ENCODE data around the gene VEGFB. TPM values are rescaled to one million over a fixed set of nuclear protein-coding genes. Genes with fewer than 3 reads are reported as not detected.

Gene VEGFB
- total and polyA plus RNA-seq, 2 donors (not counting 3 experiments of a cell fraction or from before 2014, with no cell fraction given), result 19.3 to 98.1 TPM

GRCh38 chr11:64202992-64203391 lies 31.4 kb upstream of the VEGFB start:
- CTCF ChIA-PET, result interaction anchor here (1.4 to 11.5 kb wide), 5 partner anchors 10 to 100 kb away, joined by 4 to 413 read pairs (median 27); partner anchors contain the start of genes CATSPERZ, ESRRA, PLCB3 and STIP1
- POLR2A ChIA-PET, result no interaction called here
- FAIRE-seq, result no peak

More at GRCh38 chr11:64202992-64203391, 31.4 kb upstream of the VEGFB start:
- intact Hi-C loops (cut with micrococcal nuclease) (no loop called here), dilution Hi-C loops (cut with MboI; ENCODE audit: extremely low pct_ligation_motif_present, low sequenced_read_pairs) (no loop called here)
- TF ChIP-seq FOS (IDR thresholded peaks at IDR 0.05; ENCODE audit: borderline replicate concordance, insufficient read depth, low read length) (no peak), CTCF (IDR thresholded peaks at IDR 0.05; ENCODE audit: extremely low read depth in 1 of 2, insufficient read depth in 1 of 2, low read depth in 1 of 2, low read length in 2 of 2) (no peak), MYC (IDR thresholded peaks at IDR 0.05; ENCODE audit: low read depth, low read length) (no peak), JUN (IDR thresholded peaks at IDR 0.05; ENCODE audit: borderline replicate concordance, insufficient read depth, insufficient read length, low read depth) (no peak), POLR2A (IDR thresholded peaks at IDR 0.05; ENCODE audit: low read depth, low read length) (no peak), EZH2 (IDR thresholded peaks at IDR 0.05; ENCODE audit: borderline replicate concordance, low read depth, low read length, severe bottlenecking) (no peak), GATA2 (IDR thresholded peaks at IDR 0.05; ENCODE audit: insufficient read depth, insufficient read length, low read depth, low read length) (no peak), MAX (IDR thresholded peaks at IDR 0.05; ENCODE audit: insufficient read depth, insufficient read length) (no peak), POLR2AphosphoS5 (IDR thresholded peaks at IDR 0.05; ENCODE audit: insufficient read depth, low read depth, low read length) (no peak)
- Histone ChIP-seq H3K9ac (replicated peaks; ENCODE audit: extremely low read depth, insufficient read depth, low read length) (no peak overlapping the region), H3K4me3 (replicated peaks in 1 of 3; ENCODE audit: insufficient read depth in 1 of 3, low read depth in 1 of 3, low read length in 3 of 3) (no peak overlapping the region), H3K4me1 (ENCODE audit: control insufficient read depth, extremely low read depth, insufficient read depth, low read length) (peaks cover 24% of the 10 kb centered on the region), H3K9me1 (replicated peaks; ENCODE audit: control insufficient read depth, extremely low read depth, insufficient read depth, low read length) (no peaks in the 10 kb centered on the region), H3K79me2 (ENCODE audit: control insufficient read depth, insufficient read depth, low read length) (no peaks in the 10 kb centered on the region), H3K9me3 (replicated peaks; ENCODE audit: control insufficient read depth, insufficient read depth, low read length) (no peaks in the 10 kb centered on the region), H4K20me1 (replicated peaks; ENCODE audit: control insufficient read depth, extremely low read depth, insufficient read depth, low read length) (no peaks in the 10 kb centered on the region), H3K27me3 (ENCODE audit: control insufficient read depth in 2 of 2, insufficient read depth in 2 of 2, low read length in 2 of 2) (no peaks in the 10 kb centered on the region), H3K36me3 (ENCODE audit: control insufficient read depth in 2 of 2, extremely low read depth in 1 of 2, insufficient read depth in 2 of 2, low read length in 2 of 2) (peaks cover 14 to 35% of the 10 kb centered on the region in 2 experiments), H3K27ac (ENCODE audit: insufficient read depth, low read depth, low read length) (no peak overlapping the region), H3K4me2 (ENCODE audit: insufficient read depth, low read length) (no peak overlapping the region), H2AFZ (ENCODE audit: low read depth, low read length) (no peak overlapping the region)
- no TSS peak for BruUV-seq (replicated peaks)
- DNase-seq (ENCODE audit: low read depth, low spot score), result no peak
